OCI-M1 (cell line): ENCODE measurements around the gene OPN1MW.
A peak's percentile ranks its signal among the peaks of the same experiment; 100 is the strongest.
"Not testable (repeated sequence)": the region's sequence is repeated elsewhere in the genome, so short reads cannot be mapped to it uniquely, and the experiment has no call there.

Experiments used
- DNase-seq: peaks from one replicate; lab custom pipeline; 2025; lab: John Stamatoyannopoulos, UW

Gene OPN1MW

DNA sequence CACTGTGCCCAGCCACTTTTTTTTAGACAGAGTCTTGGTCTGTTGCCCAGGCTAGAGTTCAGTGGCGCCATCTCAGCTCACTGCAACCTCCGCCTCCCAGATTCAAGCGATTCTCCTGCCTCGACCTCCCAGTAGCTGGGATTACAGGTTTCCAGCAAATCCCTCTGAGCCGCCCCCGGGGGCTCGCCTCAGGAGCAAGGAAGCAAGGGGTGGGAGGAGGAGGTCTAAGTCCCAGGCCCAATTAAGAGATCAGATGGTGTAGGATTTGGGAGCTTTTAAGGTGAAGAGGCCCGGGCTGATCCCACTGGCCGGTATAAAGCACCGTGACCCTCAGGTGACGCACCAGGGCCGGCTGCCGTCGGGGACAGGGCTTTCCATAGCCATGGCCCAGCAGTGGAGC is at the start of gene OPN1MW:
OPN1MW (plus strand) TSS at position 301 of the 400 bp plus-strand sequence; CDS start at position 383, 82 bp downstream.
- DNase-seq = not testable (repeated sequence)

DNA sequence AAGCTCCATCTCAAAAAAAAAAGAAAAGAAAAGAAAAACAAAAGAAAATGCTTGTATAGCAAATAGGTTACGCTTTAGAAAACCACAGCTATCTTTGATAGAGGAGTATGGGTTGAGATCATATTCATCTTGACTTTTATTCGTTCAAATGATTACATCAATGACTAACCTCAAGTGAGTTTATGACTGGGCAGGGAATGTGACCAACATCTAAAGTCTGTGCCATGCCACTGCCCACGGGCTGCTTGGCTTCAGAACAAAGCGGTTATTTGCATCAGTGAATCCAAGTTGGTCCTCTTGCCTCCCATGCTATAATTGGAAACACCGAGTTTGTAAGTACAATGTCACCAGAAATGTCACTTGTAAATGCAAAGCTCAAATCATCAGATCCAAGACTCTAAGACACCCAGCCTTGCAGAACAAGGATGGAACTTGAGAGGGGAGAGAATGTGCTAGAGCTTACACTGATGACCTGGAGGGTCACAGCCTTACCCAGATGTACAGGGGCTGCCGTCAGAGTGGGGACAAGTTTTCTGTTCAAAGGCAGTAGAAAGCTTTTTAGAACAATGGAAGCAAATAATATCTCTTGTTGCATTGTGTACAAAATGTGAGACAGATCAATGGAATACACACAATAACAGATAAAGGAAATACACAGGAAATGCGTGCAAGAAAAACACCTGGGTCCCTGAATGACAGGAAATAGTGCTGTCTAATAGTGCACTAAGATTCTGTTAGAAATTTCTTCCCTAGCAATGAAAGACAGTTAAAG is 46.8 kb upstream of the OPN1MW start:
- no peak for DNase-seq

DNA sequence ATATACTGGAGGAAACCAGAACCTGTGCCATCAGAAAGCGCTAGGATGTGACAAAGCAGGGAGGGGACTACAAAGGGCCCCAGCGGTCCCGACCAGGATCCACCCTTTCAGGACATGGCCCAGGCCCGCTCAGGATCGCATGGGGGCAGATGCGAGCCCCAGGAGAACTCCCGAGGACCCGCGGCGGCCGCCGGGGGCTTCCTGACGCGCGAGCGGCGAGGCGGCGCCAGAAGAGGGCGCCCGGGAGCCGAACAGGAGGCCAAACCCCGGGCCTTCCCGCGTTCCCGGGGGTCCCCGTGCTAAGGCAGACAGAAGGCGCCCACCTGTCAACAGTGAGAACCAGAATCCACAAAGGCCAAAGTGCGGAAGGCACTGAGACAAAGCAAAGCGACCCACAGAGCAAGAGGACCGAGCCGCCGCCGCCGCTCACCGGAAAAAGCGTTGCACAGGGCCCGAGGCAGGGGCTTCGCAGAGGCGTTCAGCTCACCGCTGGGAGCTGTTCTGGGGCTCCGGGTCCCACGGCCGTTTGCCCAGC is 45.7 kb upstream of the OPN1MW start:
- DNase-seq = peak; percentile 55

DNA sequence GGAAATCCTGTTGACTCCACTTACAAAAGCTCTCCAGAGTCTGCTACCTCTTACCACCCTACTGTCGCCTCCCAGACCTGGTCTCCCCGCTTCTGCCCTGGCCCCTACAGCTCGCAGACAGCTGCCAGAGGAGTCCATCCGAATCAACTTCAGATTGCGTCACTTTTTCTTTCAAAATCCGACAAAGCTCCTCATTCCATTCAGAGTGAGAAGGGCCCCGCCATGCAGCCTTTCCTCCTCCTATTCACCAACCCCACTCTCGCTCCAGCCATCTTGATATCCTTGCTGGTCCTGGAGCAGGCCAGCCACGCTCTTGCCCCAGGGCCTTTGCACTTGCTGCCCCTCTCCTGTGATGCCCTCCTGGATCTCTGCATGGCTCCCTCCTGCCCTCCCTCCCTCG is 43.5 kb upstream of the OPN1MW start:
- no peak for DNase-seq

GRCh38 chrX:154140206-154140605 is 42.2 kb upstream of the OPN1MW start:
- no peak for DNase-seq

DNA sequence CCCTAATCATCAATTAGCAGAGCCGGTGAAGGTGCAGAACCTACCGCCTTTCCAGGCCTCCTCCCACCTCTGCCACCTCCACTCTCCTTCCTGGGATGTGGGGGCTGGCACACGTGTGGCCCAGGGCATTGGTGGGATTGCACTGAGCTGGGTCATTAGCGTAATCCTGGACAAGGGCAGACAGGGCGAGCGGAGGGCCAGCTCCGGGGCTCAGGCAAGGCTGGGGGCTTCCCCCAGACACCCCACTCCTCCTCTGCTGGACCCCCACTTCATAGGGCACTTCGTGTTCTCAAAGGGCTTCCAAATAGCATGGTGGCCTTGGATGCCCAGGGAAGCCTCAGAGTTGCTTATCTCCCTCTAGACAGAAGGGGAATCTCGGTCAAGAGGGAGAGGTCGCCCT is 41.7 kb upstream of the OPN1MW start:
- DNase-seq = no peak

- no peak for DNase-seq
Measured at GRCh38 chrX:154142386-154142785, 40.0 kb upstream of the OPN1MW start.

DNA sequence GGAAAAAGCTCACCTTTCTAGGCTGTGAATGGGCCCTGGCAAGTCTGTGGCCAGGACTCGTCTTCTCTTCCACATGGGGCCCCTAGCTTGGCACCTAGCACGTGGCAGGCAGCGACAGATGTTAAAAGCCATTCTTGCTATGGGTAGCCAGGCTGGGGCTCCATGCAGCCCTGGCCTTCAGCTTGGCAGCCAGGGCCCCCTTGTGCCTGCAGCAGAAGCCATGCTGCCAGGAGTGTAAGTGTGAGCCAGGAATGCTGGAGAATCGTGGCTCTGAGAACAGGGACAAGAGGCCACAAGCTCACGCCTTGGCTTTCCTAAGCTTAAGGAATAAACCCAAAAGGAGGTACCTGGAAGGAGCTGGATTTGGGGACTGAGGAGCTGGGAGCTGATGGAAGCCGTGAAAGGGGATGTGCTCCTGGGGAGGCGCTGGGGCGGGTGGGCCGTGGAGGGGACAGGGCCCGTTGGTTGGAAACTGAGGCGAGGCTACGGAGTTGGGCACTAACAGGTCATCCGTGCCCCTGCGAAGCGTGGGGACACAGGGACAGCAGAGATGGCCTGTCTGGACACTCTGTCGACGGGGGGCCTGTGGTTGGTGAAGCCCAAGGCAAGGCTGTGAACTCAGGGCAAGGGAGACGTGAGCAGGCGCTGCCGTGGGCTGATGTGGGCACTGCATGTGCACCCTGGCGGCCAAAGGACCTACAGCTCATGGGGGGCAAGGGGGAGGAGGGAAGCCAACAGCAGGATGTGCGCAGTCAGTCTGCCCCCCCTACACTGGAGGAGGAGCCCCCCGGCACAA is 39.2 kb upstream of the OPN1MW start:
- no peak for DNase-seq

DNA sequence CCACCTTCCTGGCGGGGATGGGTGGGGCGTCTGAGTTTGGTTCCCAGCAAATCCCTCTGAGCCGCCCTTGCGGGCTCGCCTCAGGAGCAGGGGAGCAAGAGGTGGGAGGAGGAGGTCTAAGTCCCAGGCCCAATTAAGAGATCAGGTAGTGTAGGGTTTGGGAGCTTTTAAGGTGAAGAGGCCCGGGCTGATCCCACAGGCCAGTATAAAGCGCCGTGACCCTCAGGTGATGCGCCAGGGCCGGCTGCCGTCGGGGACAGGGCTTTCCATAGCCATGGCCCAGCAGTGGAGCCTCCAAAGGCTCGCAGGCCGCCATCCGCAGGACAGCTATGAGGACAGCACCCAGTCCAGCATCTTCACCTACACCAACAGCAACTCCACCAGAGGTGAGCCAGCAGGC is 38.4 kb upstream of the OPN1MW start, which contains the start of gene OPN1LW:
OPN1LW (plus strand) TSS at position 234 of the 400 bp plus-strand sequence; CDS start at position 275, 41 bp downstream.
- not testable (repeated sequence) for DNase-seq

DNA sequence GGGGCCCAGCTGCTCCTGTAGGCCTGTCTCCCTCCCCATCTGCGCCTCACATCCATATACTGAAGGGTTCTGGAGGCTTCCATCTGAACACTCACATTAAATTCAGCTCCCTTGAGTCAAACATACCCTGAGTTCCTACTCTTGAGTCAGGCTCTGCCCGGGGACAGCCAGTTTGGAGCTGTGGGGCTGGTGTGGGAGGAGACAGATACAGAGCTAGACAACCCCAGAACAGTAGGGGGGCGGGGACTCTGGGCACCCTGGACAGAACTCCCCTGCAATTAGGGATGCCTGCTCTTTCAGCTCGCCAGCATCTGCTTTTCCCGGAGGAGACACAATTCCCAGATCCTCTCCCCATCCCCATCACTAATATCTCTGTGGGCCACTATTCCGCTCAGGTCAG is 31.4 kb upstream of the OPN1MW start:
- DNase-seq = not testable (repeated sequence)

DNA sequence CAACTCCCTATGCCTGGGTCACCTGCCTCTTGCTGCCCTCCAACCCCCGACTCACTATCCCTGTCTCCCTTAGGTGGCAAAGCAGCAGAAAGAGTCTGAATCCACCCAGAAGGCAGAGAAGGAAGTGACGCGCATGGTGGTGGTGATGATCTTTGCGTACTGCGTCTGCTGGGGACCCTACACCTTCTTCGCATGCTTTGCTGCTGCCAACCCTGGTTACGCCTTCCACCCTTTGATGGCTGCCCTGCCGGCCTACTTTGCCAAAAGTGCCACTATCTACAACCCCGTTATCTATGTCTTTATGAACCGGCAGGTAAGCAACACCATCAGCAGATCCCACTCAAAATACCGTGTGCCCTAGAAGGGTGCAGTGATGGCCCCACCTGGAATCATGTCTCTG is 26.2 kb upstream of the OPN1MW start:
- DNase-seq = not testable (repeated sequence)

DNA sequence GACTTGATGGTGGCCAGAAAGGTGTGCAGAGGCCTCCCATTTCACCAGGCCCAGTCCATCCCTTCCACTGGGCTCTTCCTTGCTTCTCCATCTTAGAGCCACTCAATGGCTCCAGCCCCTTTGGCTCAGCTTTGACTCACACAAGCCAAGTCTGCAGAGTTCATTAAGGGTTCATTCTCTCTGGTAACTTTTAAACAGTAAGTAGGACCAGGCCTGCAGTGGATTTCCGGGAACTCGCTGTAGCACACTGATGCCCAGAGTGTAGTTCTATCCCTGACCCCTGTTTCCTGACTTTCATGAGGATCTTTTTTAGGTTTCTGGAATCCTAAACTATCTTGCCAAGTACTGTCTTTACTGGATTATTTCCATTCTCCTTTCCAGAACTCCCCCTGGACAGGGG is 25.2 kb upstream of the OPN1MW start:
- not testable (repeated sequence) for DNase-seq

DNA sequence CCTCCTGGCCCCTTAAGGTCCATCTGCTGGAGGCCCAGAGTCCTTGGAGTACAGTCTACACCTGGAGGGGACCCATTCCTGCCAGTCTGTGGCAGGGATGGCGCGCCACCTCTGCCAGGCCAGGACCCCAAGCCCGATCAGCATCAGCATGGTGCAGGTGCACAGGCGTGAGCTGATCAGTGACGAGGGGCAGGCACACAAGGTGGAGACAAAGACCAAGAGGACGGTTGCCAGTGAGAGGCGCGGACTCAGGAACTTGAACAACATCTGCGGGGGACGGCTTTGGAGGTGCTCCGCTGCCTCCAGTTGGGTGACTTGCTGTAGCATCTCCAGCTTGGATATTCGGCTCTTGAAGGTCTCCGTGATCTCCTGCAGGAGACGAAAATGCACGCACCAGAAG is 23.1 kb upstream of the OPN1MW start:
- DNase-seq = not testable (repeated sequence)

DNA sequence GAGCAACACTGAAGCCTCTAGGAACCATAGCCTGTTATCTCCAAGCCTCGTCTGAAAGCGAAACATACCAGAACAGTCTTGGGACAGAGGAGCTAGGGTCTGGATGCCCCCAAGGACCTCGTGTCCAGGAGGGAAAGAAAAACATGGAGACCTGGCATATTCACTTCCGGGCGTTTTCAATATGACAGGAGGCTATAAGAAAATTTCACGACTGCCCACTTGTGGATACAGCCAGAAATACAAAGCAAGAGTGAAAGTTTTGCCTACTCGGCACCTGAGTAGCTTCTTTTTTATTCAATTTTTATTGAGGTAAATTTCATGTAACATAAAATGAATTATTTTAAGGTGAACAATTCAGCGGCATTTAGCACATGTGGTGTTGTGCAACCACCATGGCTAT is 17.5 kb upstream of the OPN1MW start:
- not testable (repeated sequence) for DNase-seq

DNA sequence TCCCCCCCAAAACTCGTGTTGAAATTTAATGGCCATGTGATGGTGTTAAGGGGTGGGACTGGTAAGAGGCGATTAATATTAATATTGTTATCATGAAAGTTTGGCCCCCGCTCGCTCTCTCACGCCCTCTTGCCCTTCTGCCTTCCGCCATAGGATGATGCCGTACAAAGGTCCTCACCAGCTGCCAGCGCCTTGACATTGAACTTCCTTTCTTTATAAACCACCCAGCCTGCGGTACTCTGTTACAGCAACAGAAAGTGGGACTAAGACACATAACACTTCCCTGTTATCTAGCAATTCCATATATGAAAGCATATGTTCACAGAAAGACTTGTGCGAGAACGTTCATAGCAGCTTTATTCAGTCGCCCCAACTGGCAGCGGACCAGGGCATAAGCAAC is 14.0 kb upstream of the OPN1MW start:
- DNase-seq = not testable (repeated sequence)

- DNase-seq = not testable (repeated sequence)
Measured at GRCh38 chrX:154172535-154172943, 9.9 kb upstream of the OPN1MW start.

DNA sequence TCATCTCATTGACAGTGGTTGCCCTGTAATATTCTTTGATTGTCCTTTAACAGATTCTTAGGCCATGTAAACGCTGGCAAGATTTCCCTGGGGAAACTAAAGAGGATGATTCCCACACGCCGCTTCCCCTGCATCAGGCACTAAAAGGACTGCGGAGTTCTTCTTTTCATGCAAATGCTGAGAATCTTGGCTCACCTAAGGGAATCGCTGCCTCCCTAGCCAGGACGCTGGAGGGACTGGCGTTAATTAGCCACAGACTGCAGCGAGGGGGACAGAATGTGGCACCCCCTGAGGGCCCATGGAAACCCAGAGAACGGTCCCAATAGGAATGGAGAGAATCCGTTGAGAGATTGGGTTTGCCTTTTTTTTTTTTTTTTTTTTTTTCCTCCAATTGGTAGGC is 8.0 kb upstream of the OPN1MW start:
- DNase-seq = not testable (repeated sequence)

GRCh38 chrX:154183794-154184193 is 1.4 kb downstream of the OPN1MW start:
- not testable (repeated sequence) for DNase-seq

GRCh38 chrX:154192846-154193245 is 10.4 kb downstream of the OPN1MW start:
- DNase-seq = not testable (repeated sequence)

GRCh38 chrX:154194316-154194715 is 11.9 kb downstream of the OPN1MW start:
- DNase-seq = not testable (repeated sequence)

DNA sequence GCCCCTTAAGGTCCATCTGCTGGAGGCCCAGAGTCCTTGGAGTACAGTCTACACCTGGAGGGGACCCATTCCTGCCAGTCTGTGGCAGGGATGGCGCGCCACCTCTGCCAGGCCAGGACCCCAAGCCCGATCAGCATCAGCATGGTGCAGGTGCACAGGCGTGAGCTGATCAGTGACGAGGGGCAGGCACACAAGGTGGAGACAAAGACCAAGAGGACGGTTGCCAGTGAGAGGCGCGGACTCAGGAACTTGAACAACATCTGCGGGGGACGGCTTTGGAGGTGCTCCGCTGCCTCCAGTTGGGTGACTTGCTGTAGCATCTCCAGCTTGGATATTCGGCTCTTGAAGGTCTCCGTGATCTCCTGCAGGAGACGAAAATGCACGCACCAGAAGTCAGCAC is 14.1 kb downstream of the OPN1MW start:
- DNase-seq = not testable (repeated sequence)

DNA sequence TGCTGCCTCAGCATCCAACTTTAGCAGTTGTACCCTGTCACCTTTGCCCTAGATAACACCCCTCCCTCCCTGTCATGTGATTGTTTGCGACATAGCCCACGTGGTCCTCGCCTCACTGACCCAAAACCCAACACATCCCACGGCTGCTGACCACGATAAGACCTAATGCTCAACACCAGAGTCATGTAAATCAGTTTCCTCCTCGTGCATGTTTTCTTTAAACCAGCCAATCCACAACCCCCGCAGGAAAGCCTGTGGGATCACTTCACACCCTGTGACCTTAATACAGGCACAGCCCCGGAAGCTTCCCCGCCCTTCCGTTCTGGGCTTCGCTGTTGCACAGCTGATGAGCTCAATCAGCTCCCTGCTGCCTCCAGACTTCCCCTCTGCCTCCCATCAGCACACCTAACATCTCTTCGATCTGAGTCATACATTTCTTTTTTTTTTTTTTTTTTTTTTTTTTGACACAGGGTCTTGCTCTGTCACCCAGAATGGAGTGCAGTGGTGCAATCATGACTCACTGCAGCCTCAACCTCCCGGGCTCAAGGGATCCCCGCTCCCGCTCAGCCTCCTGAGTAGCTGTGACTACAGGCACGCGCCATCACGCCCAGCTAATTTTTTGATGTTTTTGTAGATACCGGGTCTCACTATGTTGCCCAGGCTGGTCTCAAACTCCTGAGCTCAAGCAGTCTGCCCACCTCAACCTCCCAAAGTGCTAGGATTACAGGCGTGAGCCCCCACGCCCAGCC is 27.4 kb downstream of the OPN1MW start:
- not testable (repeated sequence) for DNase-seq
